Left renal cortex interstitium (tissue), 4 donors: ENCODE results near the gene VIPR2. TPM values are rescaled to one million over a fixed set of nuclear protein-coding genes. Genes with fewer than 3 reads are reported as not detected.
A peak's percentile ranks its signal among the peaks of the same experiment; 100 is the strongest.

ENCODE experiments used
- DNase-seq, 4 donors: peaks; one replicate each; pipeline ENCODE4 v3.0.0-alpha.2; 2013; ENCODE audit warnings: low read depth in 4 of 4, low spot score in 2 of 4, missing footprints in 1 of 4
- polyA plus RNA-seq, 4 donors: library from polyadenylated mRNA; unstranded; fragments of 120-200 nt; gene quantifications; one replicate each; pipeline ENCODE4 v1.2.1, GENCODE V29; 2013; ENCODE audit not compliant: insufficient read length in 4 of 4

VIPR2 gene
- polyA plus RNA-seq, 4 donors, result 2.5 to 3.8 (median 3.7) TPM

DNA sequence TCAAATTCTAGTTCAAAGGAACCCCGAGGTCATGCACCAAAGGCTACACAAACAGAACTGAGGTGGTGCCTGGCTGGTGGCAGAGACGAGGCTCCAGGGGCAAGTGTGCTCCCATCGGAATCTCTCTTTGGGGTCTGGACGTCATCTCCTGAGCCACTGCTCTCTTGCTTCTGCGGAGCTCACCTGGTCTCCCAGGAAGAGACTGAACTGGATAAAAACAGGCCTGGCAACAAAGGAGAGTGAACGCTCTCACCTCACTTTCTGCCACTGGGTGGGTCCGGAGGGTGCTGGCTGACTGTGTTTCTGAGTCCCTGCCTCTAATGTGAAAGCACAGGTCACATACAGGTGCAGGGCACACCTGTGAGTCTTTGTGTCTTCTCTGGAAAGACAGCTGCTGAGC, 22.4 kb downstream of the VIPR2 start:
- no peak for DNase-seq

DNA sequence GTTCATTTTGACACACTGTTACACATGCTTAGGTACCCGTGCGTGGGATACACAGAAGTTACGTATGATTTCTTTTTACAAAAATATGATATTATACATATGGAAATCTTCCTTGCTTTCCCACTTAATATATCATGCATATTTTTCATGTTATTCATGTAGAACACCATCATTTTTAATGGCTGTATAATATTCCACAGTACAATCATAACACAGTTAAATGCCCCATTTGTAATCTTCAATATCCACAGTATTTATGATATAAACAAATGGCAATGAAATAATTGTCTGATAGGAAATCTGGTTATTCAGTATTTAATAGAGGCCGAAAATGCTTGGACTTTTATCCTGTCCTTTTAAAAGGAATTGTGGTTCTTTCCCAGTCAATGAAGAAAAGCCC, 23.2 kb downstream of the VIPR2 start:
- DNase-seq, result no peak

DNA sequence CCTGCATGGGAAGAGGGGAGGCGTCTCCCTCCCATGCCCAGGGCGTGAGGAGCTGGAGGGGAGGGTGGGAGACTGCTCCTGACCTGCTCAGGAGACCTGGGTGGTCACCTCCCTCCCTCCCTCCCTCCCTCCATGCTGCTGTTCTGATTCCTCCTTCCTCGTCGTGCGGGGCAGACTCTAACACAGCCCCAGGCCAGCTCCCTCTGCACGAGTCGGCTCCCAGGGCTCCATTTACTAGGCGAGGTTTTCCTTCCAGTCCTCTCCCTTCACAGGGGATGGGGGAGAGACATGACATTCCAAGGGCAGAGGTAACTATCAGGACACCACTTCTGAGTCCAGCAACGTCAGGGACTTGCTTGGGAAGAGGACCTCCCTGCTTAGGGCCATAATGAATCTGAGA, 23.6 kb downstream of the VIPR2 start:
- no peak for DNase-seq

DNA sequence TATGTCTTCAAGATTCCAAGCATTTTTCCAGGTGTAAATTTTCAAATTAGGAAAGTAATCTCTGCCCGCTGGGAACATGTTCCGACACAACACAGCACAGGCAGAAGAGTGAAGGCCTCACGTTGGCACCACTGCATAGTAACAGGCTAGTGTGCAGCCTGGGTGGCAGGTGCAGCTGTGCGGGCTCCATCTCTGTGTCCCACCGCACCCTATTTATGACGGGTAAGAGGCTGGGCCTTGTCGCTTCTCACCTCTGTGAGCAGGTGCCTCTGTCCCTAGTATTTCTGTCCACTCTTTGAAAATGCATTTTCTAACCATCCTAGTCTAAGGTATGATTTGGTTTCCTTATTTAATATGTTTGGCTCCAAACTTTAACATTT, 24.1 kb downstream of the VIPR2 start:
- DNase-seq, result no peak

DNA sequence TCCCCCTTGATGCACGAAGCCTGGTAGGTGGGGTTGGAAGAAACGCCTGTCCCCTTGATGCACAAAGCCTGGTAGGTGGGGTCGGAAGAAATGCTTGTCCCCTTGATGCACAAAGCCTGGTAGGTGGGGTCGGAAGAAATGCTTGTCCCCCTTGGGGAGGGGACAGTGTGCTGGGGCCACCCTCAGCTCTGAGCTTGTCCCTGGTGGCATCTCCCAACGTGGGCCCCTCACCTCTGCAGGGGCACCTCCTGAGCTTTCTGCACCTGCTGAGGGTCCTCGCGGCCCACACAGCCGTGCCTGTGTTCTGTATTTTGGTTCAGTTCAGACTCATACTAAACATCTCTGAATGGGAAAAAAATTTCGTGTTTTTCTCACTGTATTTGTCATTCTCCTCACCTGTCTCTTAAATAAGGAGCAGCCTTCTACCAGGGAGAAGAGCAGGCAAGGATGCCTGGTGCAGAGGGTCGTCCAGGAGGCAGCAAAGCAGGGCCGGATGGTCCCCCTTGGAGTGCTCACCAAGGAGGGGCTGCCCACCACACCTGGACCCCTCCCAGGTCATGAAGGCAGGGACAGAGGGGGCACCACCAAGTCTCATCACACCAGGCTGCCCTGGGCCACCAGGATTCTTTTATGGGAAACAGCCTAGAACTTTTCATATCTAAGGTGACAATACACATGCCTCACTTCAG, 24.7 kb downstream of the VIPR2 start:
- DNase-seq, result no peak

DNA sequence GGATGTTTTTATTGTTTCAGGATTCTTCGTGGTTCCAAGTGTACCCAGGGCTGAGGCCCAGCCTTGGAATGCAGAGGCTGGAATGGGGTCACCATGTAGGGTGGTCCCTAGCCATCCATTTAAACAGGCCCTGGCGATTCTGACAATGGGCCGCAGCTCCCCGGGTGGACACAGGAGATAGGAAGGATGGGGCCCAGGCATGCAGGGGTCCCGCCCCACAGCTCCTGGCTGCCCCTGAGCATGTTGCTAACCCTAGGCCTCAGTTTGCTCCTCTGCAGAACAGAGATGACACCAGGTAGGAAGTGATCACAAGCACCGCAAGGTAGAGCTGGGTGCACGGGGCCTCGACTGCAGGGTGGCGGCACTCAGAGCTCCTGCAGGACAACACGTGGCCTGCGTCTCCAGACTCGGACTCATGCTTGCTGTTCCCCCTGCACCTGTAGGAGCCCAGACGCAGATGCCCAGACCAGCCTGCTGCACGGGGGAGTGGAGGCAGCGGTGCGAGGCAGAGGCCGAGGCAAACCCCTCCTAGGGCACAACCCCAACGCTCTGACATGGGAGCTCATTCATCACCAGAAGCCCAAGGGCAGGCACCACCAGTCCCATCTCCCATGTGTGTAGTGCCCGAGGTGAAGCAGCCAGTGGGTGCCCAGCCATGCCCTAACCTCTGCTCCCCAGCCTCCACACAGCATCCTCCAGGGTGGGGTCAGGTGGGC, 25.5 kb downstream of the VIPR2 start:
- DNase-seq, result no peak

DNA sequence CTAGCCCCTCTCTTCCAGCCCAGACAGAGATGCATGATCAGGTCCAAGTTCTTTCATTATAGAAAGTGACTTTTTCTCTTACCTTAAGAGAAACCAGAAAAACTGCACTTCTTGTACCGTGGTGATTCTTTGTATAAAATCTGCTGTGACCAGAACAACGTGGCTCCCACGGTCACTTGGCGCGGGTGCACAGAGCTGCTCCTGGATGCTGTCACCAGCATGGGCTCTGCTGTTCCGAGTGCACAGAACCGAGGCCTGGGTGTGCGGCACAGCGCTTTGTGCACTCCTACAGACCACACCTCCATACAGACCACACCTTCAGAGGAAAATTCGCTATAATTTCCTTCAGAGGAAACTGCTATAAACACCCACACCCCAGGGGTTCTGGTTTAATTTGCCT, 26.0 kb downstream of the VIPR2 start:
- DNase-seq, result no peak

DNA sequence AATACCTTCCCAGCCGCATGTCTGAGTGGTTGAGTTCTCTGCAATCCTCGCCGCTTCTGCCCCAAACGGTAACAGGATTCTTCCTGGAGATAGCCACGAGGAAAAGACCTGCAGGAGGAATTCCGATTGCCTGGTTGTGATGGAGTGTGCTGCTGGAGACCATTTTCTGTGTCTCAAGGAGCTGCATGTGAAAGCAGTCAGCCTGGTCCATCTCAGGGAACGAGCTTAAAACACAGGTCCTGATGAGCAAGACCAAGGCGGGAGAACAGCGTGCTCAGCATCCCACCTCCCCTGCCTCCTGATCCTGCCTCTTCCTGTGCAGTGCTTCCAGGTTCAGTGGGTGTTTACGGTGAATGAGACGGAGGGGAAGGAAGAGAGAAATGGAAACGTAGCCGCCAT, 26.5 kb downstream of the VIPR2 start:
- no peak for DNase-seq

DNA sequence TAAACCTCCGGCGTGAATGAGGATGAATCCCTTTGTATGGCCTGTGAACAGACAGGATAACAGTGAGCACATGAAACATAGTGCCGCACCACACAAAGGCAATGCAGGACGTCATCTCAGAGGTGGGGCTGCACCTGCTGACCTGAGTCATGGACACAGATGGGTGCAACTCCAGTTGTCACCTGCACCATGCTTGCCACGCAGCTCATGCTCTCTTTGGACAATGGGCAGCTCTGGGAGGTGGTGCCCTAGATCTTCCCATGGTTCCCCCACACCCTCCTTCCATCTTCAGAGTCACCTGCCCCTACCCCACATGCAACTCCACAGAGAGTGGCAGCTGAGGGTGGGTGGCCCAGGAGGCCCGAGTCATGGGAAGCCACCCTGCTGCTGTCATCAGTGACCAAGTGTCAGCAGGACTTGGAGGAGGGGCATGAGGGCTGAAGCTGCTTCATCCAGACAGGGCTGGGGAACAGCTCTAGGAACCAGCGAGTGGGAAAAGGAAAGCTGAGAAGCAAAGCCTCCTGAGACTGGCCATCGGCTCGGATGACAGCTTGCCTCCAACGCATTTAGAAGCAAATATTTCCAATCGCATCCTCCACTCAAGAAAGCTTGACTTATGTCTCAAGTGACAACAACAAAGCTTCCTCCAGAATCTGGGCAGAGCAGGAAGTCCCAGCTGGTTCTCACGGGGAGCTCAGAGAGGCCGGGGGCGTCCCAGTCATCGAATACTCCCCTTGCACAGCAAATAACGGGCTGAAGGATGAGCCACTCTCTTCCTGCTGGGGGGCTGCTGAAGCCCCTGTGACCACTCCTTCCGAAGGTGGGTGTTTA, 27.1 kb downstream of the VIPR2 start:
- DNase-seq, result peak in 1 of 4 donors; percentile 26

DNA sequence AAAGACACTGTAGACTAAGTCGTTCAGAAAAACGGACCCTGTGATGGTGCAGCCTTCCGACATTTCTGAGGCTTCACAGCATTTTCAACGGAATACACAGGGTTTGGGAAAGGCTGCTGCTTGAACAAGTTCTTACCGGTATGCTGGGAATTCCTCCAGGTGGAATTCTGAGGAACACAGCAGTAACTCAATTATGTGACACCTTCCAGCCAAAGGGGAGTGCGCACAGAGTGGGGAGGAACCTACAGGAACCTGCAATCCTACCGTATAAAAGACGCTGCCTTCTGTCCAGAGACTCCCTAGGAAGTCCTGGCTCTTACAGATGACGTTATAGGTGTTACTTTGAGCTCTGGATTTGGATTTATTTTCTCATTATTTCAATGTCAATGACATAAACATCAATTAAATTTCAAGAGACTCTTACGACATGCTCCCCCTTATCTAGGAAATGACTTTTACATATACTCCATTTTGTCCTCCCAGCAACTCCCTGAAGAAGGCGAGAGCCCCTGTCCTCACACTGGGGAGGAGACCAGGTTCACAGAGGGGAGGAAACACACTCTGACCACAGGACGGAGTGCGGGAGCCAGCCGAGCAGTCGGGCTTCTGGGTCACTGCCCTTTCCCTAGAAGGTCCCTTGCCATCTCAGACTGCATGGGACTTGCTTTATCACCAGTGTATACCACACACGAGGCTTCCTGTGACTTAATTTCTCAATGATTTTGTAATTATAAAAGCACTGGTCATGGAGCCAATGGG, 27.9 kb downstream of the VIPR2 start:
- no peak for DNase-seq

DNA sequence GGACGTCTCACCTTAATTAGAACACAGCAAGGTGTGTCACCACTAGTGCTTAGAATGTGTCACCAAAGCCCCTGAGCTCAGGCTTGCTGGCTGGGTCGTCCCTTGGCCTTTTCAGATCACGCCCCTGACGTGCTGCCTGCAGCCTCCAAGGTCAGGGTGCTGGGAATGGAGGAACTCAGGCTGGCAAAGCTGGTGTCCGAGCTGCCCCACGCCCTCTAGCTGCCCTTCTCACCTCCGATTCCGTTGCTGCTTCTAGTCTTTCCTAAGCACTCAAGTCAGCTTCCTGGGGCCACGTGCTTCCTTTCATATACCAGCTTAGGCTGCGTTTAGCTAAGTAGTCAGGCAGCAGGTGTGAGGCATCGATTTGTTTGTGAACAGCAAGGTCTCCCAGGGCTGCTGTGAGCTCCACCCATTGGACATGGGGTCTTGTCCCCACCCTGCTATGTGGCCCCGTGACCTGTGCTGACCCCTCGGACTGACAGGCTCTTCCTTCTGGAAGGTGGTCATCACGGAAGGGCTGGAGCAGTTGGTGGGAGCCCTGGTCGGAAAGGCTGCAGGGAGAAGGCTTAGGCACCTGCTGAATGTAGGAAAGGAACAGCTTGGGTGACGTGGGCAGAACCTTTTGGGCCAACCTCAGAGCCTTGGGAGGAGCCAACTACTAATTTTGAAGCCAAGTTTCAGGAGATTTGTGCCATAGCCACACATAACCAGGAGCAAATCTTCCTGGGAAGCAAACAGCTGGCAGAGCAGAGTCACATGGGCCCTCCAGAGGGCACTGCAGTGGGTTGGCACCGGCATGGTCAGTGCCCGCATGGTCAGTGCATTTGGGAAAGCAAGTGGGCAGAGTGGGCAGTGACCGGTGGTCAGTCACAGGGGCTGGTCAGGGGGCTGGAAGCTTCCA, 28.8 kb downstream of the VIPR2 start:
- DNase-seq, result no peak

DNA sequence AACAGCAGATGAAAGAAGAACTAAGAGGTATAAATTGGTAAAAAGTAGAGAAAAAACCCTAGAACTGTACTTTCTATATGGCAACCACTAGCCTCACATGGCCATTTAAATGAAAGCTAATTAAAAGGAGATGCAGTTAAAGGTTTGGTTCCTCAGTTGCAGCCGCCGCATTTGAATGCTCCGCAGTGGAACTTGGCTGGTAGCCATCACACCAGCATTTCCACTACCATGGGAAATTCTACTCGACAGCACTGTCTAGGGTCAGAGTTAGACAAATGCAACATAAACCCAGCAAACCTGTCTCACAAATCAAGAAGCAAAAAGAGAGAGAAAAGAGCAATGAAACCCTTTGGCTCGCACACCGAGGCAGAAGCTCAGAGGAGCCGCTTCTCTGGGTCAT, 29.7 kb downstream of the VIPR2 start:
- peak in 1 of 4 donors; percentile 18 for DNase-seq

DNA sequence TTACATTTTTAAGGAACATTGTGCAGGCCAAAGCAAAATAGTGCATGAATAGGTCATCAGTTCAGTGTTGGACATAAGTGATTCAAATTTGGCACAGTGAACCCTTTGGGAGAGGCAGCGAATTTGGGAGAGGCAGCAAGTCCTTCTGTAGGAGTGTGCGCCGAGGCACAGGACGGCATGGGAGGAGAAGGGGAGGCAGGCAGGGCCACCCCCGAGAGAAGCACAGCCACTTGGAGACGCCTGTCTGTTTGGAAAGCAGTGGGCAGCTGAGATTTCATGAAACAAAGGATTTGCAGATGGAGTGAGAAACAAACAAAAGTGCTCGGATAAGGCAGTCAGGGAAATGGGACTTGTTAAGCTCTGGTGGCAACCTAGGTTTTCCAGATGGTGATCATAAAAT, 30.6 kb downstream of the VIPR2 start:
- no peak for DNase-seq

DNA sequence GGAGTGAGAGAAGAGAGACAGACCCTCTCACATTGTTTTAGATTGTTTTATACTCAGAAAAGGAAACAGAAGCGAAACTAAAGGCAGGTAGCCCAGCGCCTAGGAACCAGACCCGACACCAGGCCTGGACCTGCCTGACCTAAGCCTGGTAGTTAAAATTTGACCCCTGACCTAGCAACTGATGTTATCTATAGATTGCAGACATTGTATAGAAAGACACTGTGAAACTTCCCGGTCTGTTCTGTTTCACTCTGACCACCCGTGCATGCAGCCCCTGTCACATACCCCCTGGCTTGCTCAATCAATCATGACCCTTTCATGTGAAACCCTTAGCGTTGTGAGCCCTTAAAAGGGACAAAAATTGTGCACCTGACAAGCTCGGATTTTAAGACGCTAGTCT, 31.6 kb downstream of the VIPR2 start:
- DNase-seq, result no peak

DNA sequence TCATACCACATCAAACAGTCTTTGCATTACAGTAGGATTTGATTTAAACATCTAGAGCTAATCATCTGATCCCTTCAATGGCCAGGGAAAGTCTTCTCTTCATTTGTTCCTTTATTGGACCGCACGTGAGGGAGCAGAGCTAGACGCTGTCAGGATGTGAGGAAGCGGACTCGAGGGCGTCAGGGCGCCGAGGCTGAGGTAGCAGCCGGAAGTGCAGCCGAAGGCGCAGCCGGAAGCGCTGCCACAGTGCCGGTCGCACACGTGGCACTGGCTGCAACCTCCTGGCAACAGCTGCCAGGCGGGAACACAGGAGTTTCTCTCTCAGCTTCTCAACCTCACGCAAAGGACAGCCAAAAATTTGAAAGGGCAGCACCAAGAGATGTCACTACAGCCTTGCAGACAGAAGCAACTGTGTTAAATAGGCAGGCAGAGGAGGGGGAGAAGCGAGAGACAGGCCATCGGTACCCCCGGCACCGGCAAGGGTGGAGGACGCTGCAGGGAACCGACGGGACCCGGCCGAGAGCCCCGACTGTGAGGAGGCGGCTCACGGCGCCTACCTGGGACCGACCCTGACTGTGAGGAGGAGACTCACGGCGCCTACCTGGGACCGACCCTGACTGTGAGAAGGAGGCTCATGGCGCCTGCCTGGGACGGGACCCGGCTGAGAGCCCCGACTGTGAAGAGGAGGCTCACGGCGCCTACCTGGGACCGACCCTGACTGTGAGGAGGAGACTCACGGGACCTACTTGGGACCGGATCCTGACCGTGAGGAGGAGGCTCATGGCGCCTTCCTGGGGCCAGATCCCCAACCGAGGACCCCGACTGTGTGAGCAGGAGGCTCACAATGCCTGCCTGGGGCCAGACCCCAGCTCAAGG, 32.3 kb downstream of the VIPR2 start:
- no peak for DNase-seq

DNA sequence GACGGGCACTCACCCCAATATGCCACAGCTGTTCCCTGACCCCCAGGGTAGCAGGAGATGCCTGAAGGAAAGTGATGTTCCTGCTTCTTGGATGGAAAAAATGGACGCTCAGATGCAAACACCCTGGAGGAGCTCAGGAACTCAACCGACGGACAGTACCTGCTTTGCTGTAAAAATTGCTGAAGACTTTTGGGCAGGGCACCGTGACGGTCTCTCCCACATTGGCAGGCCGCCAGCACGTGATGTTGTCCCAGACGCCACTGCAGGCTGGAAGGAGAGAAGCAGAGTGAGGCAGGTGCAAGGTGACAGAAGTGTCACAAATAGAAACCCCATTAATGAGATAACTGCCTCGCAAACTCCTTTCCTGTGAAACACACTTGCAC, 35.0 kb downstream of the VIPR2 start:
- DNase-seq, result no peak

DNA sequence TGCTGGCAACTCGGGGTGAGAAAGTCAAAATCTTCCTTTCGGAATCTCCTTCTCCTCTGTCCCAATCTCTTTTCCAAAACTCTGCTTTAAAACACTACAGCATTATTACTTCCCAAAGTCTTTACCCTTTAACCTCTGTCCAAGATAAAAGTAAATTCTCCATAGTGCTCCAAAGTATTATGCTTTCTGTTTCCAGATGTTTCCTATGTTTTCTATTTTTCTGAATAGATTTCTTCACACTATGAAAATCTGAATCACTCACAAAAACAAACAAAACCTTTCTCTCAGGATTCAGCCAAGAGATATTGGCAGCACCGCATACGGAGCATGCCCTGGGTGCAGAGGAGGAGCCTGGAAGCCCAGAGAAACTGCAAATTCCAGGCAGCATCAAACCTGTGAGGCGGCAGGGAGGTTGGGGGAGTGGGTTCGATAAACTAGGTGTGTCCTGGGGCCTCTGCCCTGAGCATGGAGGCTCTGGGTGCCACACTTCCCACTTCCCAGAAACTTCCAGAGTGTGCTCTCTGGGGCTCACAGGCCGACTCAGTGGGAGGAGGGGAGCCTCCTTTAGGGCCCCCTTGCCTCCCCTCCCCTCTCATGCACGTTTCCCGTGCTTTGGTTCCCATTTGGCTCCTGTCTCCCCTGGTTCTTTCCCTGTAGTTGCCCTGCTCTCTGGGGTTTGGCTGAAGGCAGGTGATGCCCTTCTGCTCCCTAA, 35.6 kb downstream of the VIPR2 start:
- no peak for DNase-seq

DNA sequence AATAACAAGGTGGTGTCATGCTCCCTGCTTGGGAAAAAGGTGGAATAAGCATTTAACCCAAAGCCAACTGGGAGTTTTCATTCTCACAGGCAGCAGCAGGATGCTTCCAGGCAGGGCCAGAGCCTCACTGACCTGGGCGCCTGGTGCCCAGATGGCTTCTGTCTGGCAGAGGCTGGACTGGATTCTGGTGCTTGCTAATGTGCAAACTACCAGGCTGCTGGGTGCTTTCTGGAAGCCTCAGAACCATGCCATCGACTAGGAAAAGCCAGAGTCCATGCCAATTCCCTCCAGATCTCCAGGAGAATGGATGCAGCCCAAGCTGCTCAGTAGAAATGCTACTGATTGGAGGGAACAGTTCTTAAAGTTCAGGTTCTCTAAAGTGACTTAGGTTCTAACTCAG, 36.2 kb downstream of the VIPR2 start:
- DNase-seq, result no peak
